Measurements from ENCODE around the gene ST6GALNAC1.
"Not testable (repeated sequence)": the region's sequence is repeated elsewhere in the genome, so short reads cannot be mapped to it uniquely, and the experiment has no call there.

ST6GALNAC1 gene

DNA sequence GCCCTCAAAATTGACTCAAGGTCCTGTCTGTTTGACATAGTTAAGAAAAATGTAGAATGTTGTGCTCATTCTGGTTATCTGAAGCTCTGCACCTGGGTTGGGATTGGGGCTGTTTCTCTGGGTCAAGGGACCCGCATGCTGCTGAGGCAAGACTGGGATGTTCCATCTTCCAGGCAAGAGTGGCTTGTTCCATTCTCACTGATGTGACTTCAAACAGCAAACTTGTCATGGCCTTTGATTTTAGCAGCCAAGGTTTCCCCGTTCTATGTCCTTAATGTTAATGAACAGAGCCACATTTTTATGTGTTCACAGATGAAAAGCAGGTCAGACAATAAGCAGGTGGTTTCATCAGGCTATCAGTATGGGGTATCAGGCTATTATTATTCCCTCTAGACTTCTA is 25.7 kb downstream of the ST6GALNAC1 start:
- Histone ChIP-seq H3K36me3 (ENCODE audit: low read depth) (no peaks in the 10 kb centered on the region), H3K27ac (ENCODE audit: poor library complexity, severe bottlenecking) (no peak overlapping the region), H3K9me3 (ENCODE audit: severe bottlenecking) (no peaks in the 10 kb centered on the region), H3K27me3 (ENCODE audit: insufficient read depth, poor library complexity, severe bottlenecking) (no peaks in the 10 kb centered on the region), H3K4me3 (ENCODE audit: severe bottlenecking) (no peak overlapping the region), H3K4me1 (ENCODE audit: insufficient read depth, poor library complexity, severe bottlenecking) (no peaks in the 10 kb centered on the region)
- DNase-seq (ENCODE audit: low spot score) (no peak), ATAC-seq (ENCODE audit: low read depth) (no peak)
- TF ChIP-seq, protein P1, sequence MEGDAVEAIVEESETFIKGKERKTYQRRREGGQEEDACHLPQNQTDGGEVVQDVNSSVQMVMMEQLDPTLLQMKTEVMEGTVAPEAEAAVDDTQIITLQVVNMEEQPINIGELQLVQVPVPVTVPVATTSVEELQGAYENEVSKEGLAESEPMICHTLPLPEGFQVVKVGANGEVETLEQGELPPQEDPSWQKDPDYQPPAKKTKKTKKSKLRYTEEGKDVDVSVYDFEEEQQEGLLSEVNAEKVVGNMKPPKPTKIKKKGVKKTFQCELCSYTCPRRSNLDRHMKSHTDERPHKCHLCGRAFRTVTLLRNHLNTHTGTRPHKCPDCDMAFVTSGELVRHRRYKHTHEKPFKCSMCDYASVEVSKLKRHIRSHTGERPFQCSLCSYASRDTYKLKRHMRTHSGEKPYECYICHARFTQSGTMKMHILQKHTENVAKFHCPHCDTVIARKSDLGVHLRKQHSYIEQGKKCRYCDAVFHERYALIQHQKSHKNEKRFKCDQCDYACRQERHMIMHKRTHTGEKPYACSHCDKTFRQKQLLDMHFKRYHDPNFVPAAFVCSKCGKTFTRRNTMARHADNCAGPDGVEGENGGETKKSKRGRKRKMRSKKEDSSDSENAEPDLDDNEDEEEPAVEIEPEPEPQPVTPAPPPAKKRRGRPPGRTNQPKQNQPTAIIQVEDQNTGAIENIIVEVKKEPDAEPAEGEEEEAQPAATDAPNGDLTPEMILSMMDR (IDR thresholded peaks at IDR 0.05; ENCODE audit: poor library complexity, severe bottlenecking), result no peak

DNA sequence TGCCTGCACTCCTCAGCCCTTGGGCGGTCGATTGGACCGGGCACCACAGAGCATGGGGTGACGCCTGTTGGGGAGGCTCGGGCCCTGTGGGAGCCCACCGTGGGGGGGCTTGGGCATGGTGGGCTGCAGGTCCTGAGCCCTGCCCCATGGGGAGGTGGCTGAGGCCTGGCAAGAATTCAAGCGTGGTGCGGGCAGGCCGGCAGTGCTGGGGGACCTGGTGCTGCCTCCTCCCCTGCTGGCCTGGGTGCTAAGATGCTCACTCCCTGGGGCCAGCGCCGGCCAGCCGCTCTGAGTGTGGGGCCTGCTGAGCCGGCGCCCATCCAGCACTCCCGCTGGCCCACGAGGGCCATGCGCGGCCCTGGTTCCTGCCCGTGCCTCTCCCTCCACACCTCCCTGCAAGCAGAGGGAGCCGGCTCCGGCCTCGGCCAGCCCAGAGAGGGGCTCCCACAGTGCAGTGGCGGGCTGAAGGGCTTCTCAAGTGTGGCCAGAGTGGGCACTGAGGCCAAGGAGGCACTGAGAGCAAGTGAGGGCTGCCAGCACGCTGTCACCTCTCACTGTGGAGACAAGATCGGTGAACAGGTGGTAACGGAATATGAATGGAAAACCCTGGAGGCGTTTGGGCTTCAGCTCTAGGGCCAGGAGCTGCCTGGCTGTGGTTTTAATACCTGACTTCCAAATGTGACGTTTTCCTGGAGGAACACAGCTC is 28.5 kb downstream of the ST6GALNAC1 start:
- ATAC-seq (ENCODE audit: low read depth) (no peak), DNase-seq (ENCODE audit: low spot score) (no peak)
- Histone ChIP-seq H3K36me3 (ENCODE audit: low read depth) (no peaks in the 10 kb centered on the region), H3K27me3 (ENCODE audit: insufficient read depth, poor library complexity, severe bottlenecking) (no peaks in the 10 kb centered on the region), H3K4me3 (ENCODE audit: severe bottlenecking) (no peak overlapping the region), H3K4me1 (ENCODE audit: insufficient read depth, poor library complexity, severe bottlenecking) (no peaks in the 10 kb centered on the region), H3K27ac (ENCODE audit: poor library complexity, severe bottlenecking) (no peak overlapping the region), H3K9me3 (ENCODE audit: severe bottlenecking) (no peaks in the 10 kb centered on the region)
- TF ChIP-seq, protein P1 (IDR thresholded peaks at IDR 0.05; ENCODE audit: poor library complexity, severe bottlenecking), result no peak

DNA sequence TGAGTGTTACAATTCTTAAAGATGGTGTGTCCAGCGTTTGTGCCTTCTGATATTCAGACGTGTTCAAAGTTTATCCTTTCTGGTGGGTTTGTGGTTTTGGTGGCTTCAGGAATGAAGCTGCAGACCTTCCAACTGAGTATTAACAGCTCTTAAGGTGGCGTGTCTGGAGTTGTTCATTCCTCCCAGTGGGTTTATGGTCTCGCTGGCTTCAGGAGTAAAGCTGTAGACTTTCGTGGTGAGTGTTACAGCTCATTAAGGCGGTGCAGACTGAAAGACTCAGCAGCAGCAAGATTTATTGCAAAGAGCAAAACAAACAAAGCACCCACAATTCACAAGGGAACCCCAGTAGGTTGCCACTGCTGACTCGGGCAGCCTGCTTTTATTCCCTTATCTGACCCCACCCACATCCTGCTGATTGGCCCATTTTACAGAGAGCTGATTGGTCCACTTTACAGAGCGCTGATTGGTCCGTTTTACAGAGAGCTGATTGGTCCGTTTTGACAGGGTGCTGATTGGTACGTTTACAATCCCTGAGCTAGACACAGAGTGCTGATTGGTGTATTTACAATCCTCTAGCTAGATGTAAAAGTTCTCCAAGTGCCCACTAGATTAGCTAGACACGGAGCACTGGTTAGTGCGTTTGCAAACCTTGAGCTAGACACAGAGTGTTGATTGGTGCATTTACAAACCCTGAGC is 29.3 kb downstream of the ST6GALNAC1 start:
- not testable (repeated sequence) for DNase-seq (ENCODE audit: low spot score); H3K27ac ChIP-seq (ENCODE audit: poor library complexity, severe bottlenecking); H3K4me1 ChIP-seq (ENCODE audit: insufficient read depth, poor library complexity, severe bottlenecking); H3K36me3 ChIP-seq (ENCODE audit: low read depth); H3K4me3 ChIP-seq (ENCODE audit: severe bottlenecking); H3K9me3 ChIP-seq (ENCODE audit: severe bottlenecking); ATAC-seq (ENCODE audit: low read depth); H3K27me3 ChIP-seq (ENCODE audit: insufficient read depth, poor library complexity, severe bottlenecking)

DNA sequence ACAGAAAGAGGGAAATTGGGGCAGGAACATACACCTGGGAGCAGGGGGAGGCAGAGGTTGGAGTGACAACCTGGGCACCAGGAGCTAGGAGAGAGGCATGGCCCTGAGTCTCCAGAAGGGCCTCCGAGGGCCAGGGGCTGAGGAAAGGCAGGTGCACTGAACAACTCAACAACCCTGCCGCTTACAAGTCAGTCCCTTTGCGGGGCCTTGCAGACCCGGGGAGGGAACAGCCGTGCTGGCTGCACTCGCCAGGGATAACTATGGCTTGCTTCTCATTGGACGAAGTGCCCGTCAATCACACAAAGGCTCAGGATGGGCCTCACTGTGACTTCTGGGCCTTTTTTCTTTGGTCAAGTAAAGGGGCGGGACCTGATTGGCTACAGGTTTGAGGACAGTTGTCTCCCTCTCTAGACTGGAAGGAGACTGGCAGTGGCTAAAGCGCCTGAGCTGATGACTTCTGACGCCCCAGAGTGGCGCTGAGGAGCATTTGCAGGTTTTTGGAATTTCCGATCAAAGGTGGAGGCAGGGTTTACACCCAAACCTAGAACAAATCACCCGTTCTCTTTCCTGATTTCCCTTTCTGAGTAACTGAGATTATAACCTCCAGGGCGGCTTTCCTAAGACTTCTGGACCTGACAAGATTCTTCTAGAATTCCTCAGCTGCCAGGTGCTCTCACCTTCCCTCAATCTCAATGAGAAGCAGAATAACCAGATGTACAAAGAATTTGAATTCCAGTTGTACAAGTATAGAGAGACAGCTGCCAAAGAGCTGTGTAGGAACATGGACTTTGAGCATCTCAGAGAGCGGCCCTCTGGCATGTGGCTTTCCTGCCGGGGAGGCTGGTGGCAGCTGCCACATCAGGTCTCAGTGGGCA is 30.3 kb downstream of the ST6GALNAC1 start:
- TF ChIP-seq, protein P1 (IDR thresholded peaks at IDR 0.05; ENCODE audit: poor library complexity, severe bottlenecking), result no peak
- no peak overlapping the region for H3K27ac ChIP-seq (ENCODE audit: poor library complexity, severe bottlenecking)
- H3K36me3 ChIP-seq (ENCODE audit: low read depth), result no peaks in the 10 kb centered on the region
- H3K4me3 ChIP-seq (ENCODE audit: severe bottlenecking), result no peak overlapping the region
- no peaks in the 10 kb centered on the region for H3K9me3 ChIP-seq (ENCODE audit: severe bottlenecking)
- DNase-seq (ENCODE audit: low spot score) (no peak), ATAC-seq (ENCODE audit: low read depth) (peak; percentile 23; the same call in 1 of the 3 replicates)
- no peaks in the 10 kb centered on the region for H3K4me1 ChIP-seq (ENCODE audit: insufficient read depth, poor library complexity, severe bottlenecking)
- no peaks in the 10 kb centered on the region for H3K27me3 ChIP-seq (ENCODE audit: insufficient read depth, poor library complexity, severe bottlenecking)

DNA sequence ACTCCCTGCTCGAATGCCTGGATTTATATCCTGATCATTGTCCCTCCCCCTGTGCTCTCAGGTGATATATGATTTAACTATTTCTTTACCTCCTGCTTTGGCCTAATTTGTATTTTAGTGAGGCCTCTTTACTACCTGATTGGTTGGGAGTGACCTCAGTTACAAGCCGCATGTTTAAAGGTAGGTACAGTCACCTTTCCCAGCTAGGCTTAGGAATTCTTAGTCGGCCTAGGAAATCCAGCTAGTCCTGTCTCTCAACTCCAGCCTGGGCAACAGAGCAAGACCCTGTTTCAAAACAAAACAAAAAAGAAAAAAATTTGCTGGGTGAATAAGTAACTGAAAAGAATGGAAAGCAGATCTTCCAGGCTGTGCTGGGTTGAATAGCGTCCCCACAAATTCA is 31.1 kb downstream of the ST6GALNAC1 start:
- no peak overlapping the region for H3K4me3 ChIP-seq (ENCODE audit: severe bottlenecking)
- H3K36me3 ChIP-seq (ENCODE audit: low read depth), result no peaks in the 10 kb centered on the region
- DNase-seq (ENCODE audit: low spot score) (no peak), ATAC-seq (ENCODE audit: low read depth) (no peak)
- H3K27me3 ChIP-seq (ENCODE audit: insufficient read depth, poor library complexity, severe bottlenecking), result no peaks in the 10 kb centered on the region
- no peaks in the 10 kb centered on the region for H3K4me1 ChIP-seq (ENCODE audit: insufficient read depth, poor library complexity, severe bottlenecking)
- TF ChIP-seq, protein P1 (IDR thresholded peaks at IDR 0.05; ENCODE audit: poor library complexity, severe bottlenecking), result no peak
- no peak overlapping the region for H3K27ac ChIP-seq (ENCODE audit: poor library complexity, severe bottlenecking)
- H3K9me3 ChIP-seq (ENCODE audit: severe bottlenecking), result no peaks in the 10 kb centered on the region
